ENCODE results near the gene ANKRD22. TPM values are rescaled to one million over a fixed set of nuclear protein-coding genes. Genes with fewer than 3 reads are reported as not detected.

ANKRD22 gene
- total and polyA plus RNA-seq, 9 of the 15 experiments (the other 6 are each of a cell fraction or from before 2014, with no cell fraction given): not detected

GRCh38 chr10:88810196-88810961, 41.3 kb downstream of the ANKRD22 start:
- FAIRE-seq (no peak), ATAC-seq (peak; percentile 61; the same call in 1 of the 3 replicates), DNase-seq (ENCODE audit: extremely low read depth in 1 of 4, low spot score in 3 of 4) (peak; percentile 3 to 22 (median 6))
- H3K4me2 ChIP-seq (ENCODE audit: insufficient read depth, low read length): no peak overlapping the region
- no peaks in the 10 kb centered on the region for H3K9me3 ChIP-seq (replicated peaks; ENCODE audit: control insufficient read depth, insufficient read depth, low read depth, low read length)
- no peak overlapping the region for H3K4me3 ChIP-seq
- intact Hi-C loops (cut with micrococcal nuclease): no loop called here
- in situ Hi-C loops (cut with MboI): no loop called here
- no peaks in the 10 kb centered on the region for H3K27me3 ChIP-seq (ENCODE audit: control insufficient read depth in 2 of 2, insufficient read depth in 2 of 2, low read length in 2 of 2)
- no peak overlapping the region for H3K27ac ChIP-seq (ENCODE audit: extremely low read depth, low read depth, low read length)
- ChIA-PET CTCF (ENCODE audit: low intra/inter-chr PET ratio) (no interaction called here), POLR2A (no interaction called here)
- no peaks in the 10 kb centered on the region for H3K4me1 ChIP-seq (replicated peaks in 1 of 2; ENCODE audit: control insufficient read depth in 2 of 2, insufficient read depth in 2 of 2, low read length in 2 of 2)
- no peak overlapping the region for H2AFZ ChIP-seq (ENCODE audit: low read depth, low read length)
- WGBS (ENCODE audit: insufficient coverage, low coverage, missing lambda C conversion rate): 2% methylated on average over 5 of the region's 5 CpGs
- no peak overlapping the region for H3K9ac ChIP-seq (ENCODE audit: insufficient read depth in 1 of 2, low read depth in 2 of 2, low read length in 2 of 2)
- no peaks in the 10 kb centered on the region for H4K20me1 ChIP-seq (replicated peaks; ENCODE audit: control insufficient read depth, insufficient read depth, low read length)
- no TSS peak for BruUV-seq (replicated peaks)
- H3K79me2 ChIP-seq (ENCODE audit: control insufficient read depth, insufficient read depth, low read length): no peaks in the 10 kb centered on the region
- no peaks in the 10 kb centered on the region for H3K36me3 ChIP-seq (ENCODE audit: control insufficient read depth, insufficient read depth, low read length)
- no peaks in the 10 kb centered on the region for H3K9me1 ChIP-seq (ENCODE audit: control insufficient read depth, insufficient read depth, low read length)
- TF ChIP-seq, protein P1, sequence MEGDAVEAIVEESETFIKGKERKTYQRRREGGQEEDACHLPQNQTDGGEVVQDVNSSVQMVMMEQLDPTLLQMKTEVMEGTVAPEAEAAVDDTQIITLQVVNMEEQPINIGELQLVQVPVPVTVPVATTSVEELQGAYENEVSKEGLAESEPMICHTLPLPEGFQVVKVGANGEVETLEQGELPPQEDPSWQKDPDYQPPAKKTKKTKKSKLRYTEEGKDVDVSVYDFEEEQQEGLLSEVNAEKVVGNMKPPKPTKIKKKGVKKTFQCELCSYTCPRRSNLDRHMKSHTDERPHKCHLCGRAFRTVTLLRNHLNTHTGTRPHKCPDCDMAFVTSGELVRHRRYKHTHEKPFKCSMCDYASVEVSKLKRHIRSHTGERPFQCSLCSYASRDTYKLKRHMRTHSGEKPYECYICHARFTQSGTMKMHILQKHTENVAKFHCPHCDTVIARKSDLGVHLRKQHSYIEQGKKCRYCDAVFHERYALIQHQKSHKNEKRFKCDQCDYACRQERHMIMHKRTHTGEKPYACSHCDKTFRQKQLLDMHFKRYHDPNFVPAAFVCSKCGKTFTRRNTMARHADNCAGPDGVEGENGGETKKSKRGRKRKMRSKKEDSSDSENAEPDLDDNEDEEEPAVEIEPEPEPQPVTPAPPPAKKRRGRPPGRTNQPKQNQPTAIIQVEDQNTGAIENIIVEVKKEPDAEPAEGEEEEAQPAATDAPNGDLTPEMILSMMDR (IDR thresholded peaks at IDR 0.05 in 2 of 3, conservative IDR thresholded peaks at IDR 0.05 in 1 of 3; ENCODE audit: insufficient read depth in 2 of 3, low read depth in 1 of 3, low read length in 3 of 3): peak; percentile 14 to 41 (median 21); a peak in 2 of 6 replicates
- no peak for TF ChIP-seq ZNF212 (CRISPR knock-in tag; IDR thresholded peaks at IDR 0.05)
- no peak for TF ChIP-seq HEY1 (CRISPR knock-in tag; IDR thresholded peaks at IDR 0.05; ENCODE audit: borderline replicate concordance)
- TF ChIP-seq, protein P2, sequence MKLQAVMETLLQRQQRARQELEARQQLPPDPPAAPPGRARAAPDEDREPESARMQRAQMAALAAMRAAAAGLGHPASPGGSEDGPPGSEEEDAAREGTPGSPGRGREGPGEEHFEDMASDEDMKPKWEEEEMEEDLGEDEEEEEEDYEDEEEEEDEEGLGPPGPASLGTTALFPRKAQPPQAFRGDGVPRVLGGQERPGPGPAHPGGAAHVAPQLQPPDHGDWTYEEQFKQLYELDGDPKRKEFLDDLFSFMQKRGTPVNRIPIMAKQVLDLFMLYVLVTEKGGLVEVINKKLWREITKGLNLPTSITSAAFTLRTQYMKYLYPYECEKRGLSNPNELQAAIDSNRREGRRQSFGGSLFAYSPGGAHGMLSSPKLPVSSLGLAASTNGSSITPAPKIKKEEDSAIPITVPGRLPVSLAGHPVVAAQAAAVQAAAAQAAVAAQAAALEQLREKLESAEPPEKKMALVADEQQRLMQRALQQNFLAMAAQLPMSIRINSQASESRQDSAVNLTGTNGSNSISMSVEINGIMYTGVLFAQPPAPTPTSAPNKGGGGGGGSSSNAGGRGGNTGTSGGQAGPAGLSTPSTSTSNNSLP (IDR thresholded peaks at IDR 0.05; ENCODE audit: borderline replicate concordance, low read depth, low read length): no peak
- TF ChIP-seq RAD21 (CRISPR knock-in tag; conservative IDR thresholded peaks at IDR 0.05 in 1 of 2, IDR thresholded peaks at IDR 0.05 in 1 of 2): 0 out of 4 replicates have a peak, but pooled peaks have one; percentile 13 to 16
- no peak for TF ChIP-seq ZNF551 (CRISPR knock-in tag; IDR thresholded peaks at IDR 0.05)
- TF ChIP-seq SFPQ (IDR thresholded peaks at IDR 0.05; ENCODE audit: low read depth, low read length): no peak
- TF ChIP-seq HCFC1 (IDR thresholded peaks at IDR 0.05; ENCODE audit: low read depth, low read length): no peak
- TF ChIP-seq HNRNPH1 (optimal IDR thresholded peaks at IDR 0.05; ENCODE audit: low read depth, low read length): no peak
- no peak for TF ChIP-seq IFI16 (CRISPR knock-in tag; IDR thresholded peaks at IDR 0.05)
- TF ChIP-seq ZNF384 (IDR thresholded peaks at IDR 0.05; ENCODE audit: low read depth, low read length): peak; percentile 55; the same call in 1 of the 2 replicates
- TF ChIP-seq ZFX (CRISPR knock-in tag; IDR thresholded peaks at IDR 0.05): no peak

All from K562 (cell line).